Kidney (tissue), 14 donors: ENCODE measurements around the gene COPS3. TPM values are rescaled to one million over a fixed set of nuclear protein-coding genes. Genes with fewer than 3 reads are reported as not detected.
"Not testable (repeated sequence)": the region's sequence is repeated elsewhere in the genome, so short reads cannot be mapped to it uniquely, and the experiment has no call there.

Experiments
- DNase-seq, 5 donors: peaks; one replicate each; pipeline ENCODE4 v3.0.0-alpha.2; 2013 to 2020
- FAIRE-seq: peaks from 2 replicates; lab custom pipeline; 2012; peaks lifted over from hg19 to GRCh38; lab: Jason Lieb, UNC
- H3K27ac ChIP-seq, 2 donors: one replicate each; pipeline ENCODE4 v1.7.0; 2013; ENCODE audit warnings: low read depth in 2 of 2, low read length in 2 of 2, inconsistent platforms in 1 of 2
- H3K27me3 ChIP-seq: one replicate; pipeline ENCODE4 v1.7.1; 2013; ENCODE audit warnings: low read length, inconsistent platforms; ENCODE audit not compliant: control insufficient read depth, insufficient read depth
- H3K36me3 ChIP-seq, 3 donors: one replicate each; pipeline versions ENCODE4 v1.7.0 to v1.7.1; 2013; ENCODE audit warnings: low read length in 3 of 3, control low read depth in 1 of 3, inconsistent platforms in 1 of 3; ENCODE audit not compliant: insufficient read depth in 3 of 3, control insufficient read depth in 2 of 3
- H3K4me1 ChIP-seq, 3 donors: one replicate each; pipeline versions ENCODE4 v1.7.0 to v1.7.1; 2013; ENCODE audit warnings: low read length in 3 of 3, inconsistent platforms in 1 of 3, low read depth in 1 of 3; ENCODE audit not compliant: control insufficient read depth in 2 of 3, insufficient read depth in 2 of 3
- H3K4me3 ChIP-seq, 3 donors: one replicate each; pipeline versions ENCODE4 v1.7.0 to v1.8.1; 2013; ENCODE audit warnings: low read length in 3 of 3, control low read depth in 1 of 3, inconsistent platforms in 1 of 3
- H3K9ac ChIP-seq, 3 donors: one replicate each; pipeline versions ENCODE4 v1.7.0 to v1.7.1; 2013; ENCODE audit warnings: low read length in 3 of 3, control low read depth in 1 of 3, inconsistent platforms in 1 of 3
- H3K9me3 ChIP-seq, 3 donors: one replicate each; pipeline versions ENCODE4 v1.7.0 to v1.7.1; 2013; ENCODE audit warnings: low read length in 3 of 3, control low read depth in 1 of 3, inconsistent platforms in 1 of 3; ENCODE audit not compliant: control insufficient read depth in 2 of 3, insufficient read depth in 1 of 3
- CTCF ChIP-seq: IDR thresholded peaks from 3 replicates; pipeline ENCODE4 v1.5.1; 2012; ENCODE audit warnings: mild to moderate bottlenecking, moderate library complexity, borderline replicate concordance; ENCODE audit not compliant: insufficient read depth; ENCODE audit errors: extremely low read depth
- intact Hi-C: fragments of 100-400 bp; cut with DNase I; formaldehyde crosslinking; loops from one replicate; pipeline ENCODE4 v1.11.1; 2022
- polyA plus RNA-seq: library from polyadenylated mRNA; stranded (reverse); fragments of 350-450 nt; fragmentation: Illumina TruSeq; extraction: RNeasy Lipid Tissue Mini Kit (QIAGEN cat#74804); gene quantifications from one replicate; pipeline ENCODE4 v1.2.3, GENCODE V29; 2014; ENCODE audit warnings: low read depth, low replicate concordance; ENCODE audit not compliant: insufficient read depth
- total RNA-seq: library from RNA; stranded (reverse); fragmentation: NEBNext Ultra II Directional; extraction: Animal tissue kit (Norgen Biotek cat#: 25700); gene quantifications from one replicate; pipeline ENCODE4 v1.2.1, GENCODE V29; 2021
- donor health status: control.
- donor health status: control.
- donor health status: control.
- donor health status: control.
- donor health status: control.
- donor health status: DM: yes; HTN: yes; CAD: no.
- donor health status: Normal renal cell carcinoma (clear cell type).

The COPS3 gene
- total and polyA plus RNA-seq, 2 donors from 2014 or later, result 46.9 to 48.1 TPM

DNA sequence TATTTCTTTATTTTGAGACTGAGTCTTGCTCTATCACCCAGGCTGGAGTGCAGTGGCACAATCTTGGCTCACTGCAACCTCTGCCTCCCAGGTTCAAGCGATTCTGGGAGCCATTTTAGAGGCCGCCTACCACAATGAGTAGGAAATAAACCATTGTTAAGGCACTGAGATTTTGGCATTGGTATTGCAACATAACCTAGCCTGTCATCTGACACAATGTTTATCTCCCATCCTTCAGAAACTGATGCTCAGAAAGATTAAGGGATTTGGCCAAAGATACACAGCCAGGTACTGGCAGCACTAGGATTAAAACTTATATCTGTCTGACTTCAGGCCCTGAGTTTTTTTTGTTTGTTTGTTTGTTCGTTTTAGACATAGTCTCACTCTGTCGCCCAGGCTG lies 8.0 kb upstream of the COPS3 start:
- Histone ChIP-seq H3K9ac (no peak overlapping the region), H3K4me3 (no peak overlapping the region), H3K27me3 (no peaks in the 10 kb centered on the region), H3K4me1 (no peaks in the 10 kb centered on the region), H3K9me3 (no peaks in the 10 kb centered on the region), H3K27ac (no peak overlapping the region), H3K36me3 (no peaks in the 10 kb centered on the region)
- FAIRE-seq (no peak), DNase-seq (no peak)
- intact Hi-C loops, result no loop called here
- TF ChIP-seq CTCF, result no peak

DNA sequence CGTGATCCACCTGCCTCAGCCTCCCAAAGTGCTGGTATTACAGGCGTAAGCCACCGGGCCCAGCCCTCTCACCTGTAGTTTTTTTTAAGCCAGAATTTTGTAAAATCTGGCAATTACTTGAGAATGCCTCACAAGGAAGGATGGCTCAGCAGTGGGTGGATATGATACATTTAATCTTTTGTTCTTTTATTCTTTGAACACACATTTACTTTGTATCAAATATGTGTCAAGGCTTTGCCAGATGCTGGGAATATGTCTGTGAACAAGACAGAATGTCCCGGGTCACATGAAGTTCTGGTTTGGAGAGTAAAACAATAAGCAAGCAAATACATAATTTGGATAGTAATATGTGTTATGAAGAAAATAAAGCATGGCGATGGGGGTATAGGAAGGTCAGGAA lies 4.9 kb upstream of the COPS3 start:
- no peak for DNase-seq
- Histone ChIP-seq H3K27ac (no peak overlapping the region), H3K4me3 (no peak overlapping the region), H3K4me1 (no peaks in the 10 kb centered on the region), H3K36me3 (no peaks in the 10 kb centered on the region), H3K9ac (no peak overlapping the region), H3K9me3 (no peaks in the 10 kb centered on the region), H3K27me3 (no peaks in the 10 kb centered on the region)
- no peak for FAIRE-seq
- intact Hi-C loops, result no loop called here
- no peak for TF ChIP-seq CTCF

- no peak for TF ChIP-seq CTCF
- DNase-seq, result no peak
- Histone ChIP-seq H3K27me3 (no peaks in the 10 kb centered on the region), H3K4me1 (peaks cover 4 to 9% (median 5%) of the 10 kb centered on the region in 3 donors), H3K9ac (peak overlapping the region in 1 of 3 donors; percentile 48), H3K36me3 (peaks cover 0 to 2% (median 0%) of the 10 kb centered on the region in 3 donors), H3K9me3 (no peaks in the 10 kb centered on the region), H3K27ac (no peak overlapping the region), H3K4me3 (peak overlapping the region in 1 of 3 donors; percentile 43)
- intact Hi-C loops, result no loop called here
- FAIRE-seq, result no peak
These were observed 1.7 kb downstream of the COPS3 start for GRCh38 chr17:17279316-17279715.

GRCh38 chr17:17277431-17277830 lies 3.6 kb downstream of the COPS3 start:
- H3K9ac ChIP-seq, intact Hi-C loops, FAIRE-seq, H3K4me3 ChIP-seq, H3K27ac ChIP-seq, H3K9me3 ChIP-seq, H3K27me3 ChIP-seq, DNase-seq, H3K4me1 ChIP-seq: not testable (repeated sequence)
- peaks cover 2 to 12% (median 5%) of the 10 kb centered on the region in 3 donors for H3K36me3 ChIP-seq
